ENCODE results near the gene CFAP46.
A peak's percentile ranks its signal among the peaks of the same experiment; 100 is the strongest.
"Not testable (repeated sequence)": the region's sequence is repeated elsewhere in the genome, so short reads cannot be mapped to it uniquely, and the experiment has no call there.

CFAP46 gene

DNA sequence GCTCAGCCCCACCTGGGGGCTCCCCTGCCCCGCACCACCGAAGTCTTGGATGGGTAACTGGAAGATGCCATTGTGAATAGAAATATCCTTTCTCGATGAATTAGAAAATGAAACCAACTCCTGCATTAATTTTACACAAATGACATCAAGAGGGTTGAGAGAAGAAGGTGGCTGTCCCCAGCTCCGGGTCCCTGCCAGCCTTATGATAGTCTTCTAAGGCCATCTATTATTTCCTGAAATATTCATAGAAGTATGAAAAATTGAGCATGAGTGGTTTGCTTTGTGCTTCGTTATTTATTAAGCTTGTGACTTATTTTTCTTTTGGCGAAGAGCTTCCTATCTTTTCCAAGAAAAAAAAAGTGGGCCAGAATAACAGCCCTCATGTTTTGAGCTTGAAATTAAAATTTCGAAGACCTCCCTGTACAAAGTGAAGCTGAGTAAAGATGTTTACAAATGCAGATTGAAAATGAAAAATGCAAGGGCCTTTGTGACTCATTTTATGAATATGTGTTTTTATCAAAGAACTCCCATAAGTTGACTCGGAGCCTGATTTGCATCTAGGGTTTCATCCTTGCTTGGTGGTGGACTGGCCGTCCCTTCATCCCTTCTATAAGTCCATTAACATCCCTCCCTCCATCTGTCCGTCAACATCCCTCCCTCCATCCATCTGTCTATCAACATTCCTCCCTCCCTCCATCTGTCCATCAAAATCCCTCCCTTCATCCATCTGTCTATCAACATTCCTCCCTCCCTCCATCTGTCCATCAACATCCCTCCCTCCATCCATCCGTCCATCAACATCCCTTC lies 20.5 kb upstream of the CFAP46 start:
- no peak for DNase-seq (ENCODE audit: low spot score)

DNA sequence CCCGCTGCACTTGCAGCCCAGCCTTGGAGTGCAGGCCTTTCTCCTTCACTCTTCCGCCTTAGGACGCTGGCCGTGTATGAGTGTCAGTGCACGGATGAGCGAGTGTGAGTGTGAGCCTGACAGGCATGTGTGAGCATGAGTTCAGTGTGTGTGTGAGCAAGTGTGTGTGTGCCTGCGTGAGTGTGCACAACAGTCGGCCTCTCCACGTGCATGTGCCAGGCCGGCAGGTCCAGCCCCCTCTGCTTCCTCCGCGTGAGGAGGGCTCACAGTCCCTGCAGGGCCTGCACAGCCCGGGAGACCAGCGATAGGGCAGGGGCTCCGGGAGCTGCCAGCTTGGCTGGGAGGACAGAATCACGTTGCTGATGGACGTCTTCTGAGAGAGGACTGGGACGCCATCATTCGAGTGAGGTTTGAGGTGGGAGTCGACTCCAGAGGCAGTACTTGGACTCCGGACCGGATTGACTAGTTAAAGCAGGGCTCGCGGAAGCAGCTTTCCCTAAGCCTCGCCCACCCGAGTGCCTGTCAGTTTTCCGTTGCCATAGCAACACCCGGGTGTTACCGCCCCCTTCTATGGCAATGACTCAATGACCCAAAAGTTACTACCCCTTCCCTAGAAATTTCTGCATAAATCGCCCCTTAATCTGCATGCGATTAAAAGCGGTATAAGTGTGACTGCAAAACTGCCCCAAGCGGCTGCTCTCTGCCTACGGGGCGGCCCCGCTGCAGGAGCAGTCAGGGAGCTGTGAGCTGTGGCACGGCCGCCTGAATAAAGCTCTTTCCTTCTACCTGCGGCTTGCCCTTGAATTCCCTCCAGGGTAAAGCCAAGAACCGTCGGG lies 19.6 kb upstream of the CFAP46 start:
- DNase-seq (ENCODE audit: low spot score) = peak; percentile 82

DNA sequence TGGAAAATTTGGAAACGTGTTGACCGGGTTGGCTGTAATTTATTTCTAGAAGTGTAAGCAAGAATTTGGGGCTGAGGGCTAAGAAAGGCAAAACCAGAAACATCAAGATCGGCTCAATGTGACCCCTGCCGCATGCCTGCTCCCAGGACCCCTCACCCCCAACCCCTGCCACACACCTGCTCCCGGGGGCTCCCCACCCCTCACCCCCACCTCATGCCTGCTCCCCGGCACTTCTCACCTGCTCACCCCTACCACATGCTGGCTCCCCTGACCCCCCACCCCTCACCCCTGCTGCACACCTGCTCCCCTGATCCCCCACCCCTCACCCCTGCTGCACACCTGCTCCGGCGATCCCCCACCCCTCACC lies 19.0 kb upstream of the CFAP46 start:
- DNase-seq (ENCODE audit: low spot score) = no peak

DNA sequence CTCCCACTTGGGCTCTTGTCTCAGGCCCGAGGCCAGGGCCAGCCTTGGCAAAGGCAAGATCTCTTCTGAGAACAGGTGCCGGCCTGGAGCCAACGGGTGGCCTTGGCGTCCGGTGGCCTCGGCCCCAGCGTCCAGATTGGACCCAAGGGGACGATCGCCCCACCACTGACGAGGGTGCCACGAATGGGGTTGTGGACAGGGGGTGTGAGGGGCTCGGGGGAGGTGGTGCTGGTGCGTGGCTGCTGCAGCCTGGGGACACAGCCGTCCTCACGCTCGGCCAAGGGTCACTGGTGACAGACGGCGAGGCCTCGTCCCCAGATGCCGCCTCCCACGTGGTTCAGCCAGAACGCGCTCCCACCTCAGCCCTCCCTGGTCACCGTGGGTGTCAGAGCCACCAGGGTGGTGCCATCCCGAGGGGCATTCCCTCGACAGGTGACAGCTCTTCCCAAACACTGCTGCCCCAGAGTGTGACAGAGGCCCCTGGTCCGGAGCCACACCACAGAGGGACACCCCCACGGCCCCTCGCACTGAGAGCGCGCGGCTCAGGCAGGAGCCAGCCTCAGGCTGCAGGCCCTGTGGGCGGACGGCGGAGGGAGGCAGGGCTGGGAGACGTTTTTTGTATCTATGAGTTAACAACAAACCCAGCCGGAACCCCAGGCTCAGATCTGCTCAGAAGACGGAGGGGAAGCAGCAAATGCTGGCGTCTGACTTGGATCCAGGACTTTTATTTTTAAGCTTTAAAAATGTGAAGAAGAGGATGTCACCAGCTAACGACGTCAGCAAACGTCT lies 18.5 kb upstream of the CFAP46 start:
- no peak for DNase-seq (ENCODE audit: low spot score)

DNA sequence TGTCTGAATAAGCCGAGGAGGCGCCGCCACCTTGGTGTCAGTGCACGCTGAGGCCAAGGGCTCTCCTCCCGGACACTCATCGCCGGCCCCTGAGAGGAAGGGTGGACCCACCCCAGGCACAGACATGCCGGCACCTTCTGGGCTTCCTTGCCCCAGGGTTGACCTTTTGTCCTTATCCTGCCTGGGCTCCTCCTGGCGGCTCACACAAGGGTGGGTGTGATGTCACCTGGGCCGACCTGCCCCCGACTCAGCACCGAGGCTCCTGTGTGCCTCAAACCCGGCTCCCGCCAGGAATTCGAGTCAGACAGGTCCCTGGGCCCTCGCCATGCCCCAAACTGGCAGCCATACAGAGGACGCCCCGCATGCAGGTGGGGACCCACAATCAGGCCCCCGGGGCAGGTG lies 17.7 kb upstream of the CFAP46 start:
- no peak for DNase-seq (ENCODE audit: low spot score)

DNA sequence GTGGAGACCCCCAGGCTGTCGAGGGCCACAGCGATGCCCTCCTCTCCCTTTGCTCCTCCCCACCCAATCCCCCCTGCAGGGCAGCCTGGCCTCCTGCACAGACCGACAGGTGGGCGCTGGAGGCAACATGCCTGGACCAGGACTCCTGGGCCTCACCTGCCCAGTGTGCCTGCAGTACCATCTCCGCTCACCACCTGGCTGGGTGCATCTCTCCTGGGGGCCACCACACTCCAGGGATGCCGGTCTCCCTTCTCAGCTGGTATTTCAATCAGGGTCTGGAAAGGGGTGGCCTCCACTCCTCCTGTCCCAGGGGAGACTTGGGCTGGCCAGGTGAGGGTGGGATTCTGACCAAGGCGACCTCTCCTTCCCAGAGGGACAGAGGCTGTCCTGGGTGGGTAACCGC lies 17.2 kb upstream of the CFAP46 start:
- no peak for DNase-seq (ENCODE audit: low spot score)

DNA sequence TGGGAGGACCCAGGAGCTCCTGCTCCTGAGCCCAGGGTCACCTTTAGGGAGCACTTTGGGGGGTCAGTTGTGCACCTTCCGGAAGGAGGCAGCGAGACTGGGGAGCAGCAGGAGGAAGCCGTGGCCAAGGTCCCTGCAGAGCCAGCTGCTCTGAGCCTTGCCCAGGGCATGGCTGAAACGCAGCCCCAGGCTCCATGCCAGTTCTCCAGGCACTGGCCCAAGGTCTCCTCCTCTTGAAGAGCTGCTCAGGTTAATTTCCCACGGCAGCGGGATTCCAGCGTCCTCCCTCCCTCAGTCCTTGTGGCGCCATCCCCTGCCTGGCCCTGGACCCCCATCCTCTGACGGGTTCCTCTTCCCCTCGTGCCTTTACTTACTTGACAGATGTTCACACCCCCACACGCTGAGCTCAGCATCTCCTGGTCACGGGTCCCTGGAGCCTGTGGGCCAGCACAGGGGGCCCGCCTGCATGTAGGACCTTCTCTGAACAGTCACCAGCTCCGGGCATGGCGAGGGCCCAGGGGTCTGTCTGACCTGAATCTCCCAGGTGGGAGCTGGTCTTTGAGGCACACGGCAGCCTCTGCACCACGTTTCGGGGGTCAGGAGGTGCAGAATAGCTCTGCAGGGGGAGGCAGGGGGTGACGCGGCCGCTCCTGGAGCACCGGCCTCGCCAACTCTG lies 16.7 kb upstream of the CFAP46 start:
- no peak for DNase-seq (ENCODE audit: low spot score)

DNA sequence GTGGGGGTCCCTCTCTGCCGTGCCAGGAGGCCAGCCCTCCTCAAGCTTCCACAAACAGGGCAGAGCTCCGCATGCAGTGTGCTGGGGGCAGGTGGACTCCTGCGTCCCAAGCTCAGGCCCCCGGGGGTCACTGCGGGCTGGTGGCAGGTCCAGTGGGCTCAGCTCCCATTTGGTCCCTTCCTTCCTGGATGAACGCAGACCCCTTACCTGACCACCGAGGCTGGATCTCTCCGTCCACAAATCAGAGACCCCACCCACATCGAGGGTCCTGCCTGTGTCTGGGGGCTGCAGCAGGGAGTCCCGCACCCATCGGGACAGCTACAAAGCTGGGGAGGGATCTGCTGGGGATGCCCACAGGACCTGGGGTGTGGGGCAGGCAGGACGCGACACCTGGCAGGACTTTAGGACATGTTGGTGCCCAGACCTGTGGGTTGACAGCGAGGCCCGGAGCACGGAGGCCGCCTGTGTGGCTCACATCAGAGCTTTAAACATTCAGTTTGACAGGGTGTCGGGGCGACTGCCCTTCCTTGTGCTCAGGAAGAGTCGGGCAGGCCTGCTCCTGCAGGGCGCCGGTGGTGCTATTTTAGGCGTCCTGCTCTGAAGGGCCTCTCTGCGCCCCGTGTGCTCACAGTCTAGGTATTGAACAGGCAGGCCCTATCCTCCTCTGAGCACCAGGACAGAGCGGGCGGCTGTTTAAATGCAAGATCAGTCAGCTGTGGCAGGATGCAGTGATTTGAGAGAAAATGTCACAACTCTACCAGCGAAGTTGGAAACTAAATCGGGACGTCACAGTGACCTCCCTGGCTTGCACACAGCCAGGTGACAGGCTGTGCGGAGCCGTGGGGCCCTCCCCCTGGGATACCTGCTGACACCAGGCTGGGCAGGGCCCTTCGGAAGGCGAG lies 15.9 kb upstream of the CFAP46 start:
- DNase-seq (ENCODE audit: low spot score) = no peak

DNA sequence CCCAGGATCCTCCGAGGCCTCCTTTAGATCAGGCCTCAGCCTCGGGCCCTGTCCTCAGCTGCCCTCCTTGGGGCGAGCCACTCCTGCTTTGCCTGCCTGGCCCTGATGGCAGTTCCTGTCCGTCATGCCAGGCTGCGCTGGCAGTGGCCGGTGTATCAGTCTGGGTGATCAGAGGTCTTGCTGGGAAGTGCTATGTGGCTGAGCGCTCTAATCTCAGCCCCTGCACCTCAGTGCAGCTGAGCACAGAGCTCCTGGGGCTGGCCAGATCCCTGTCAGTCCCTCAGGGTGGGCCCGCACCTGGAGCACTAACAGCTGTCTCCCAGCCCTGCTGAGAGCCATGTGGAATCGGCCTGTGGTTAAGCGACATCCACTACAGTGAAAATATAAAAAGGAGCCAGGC lies 14.8 kb upstream of the CFAP46 start:
- no peak for DNase-seq (ENCODE audit: low spot score)

DNA sequence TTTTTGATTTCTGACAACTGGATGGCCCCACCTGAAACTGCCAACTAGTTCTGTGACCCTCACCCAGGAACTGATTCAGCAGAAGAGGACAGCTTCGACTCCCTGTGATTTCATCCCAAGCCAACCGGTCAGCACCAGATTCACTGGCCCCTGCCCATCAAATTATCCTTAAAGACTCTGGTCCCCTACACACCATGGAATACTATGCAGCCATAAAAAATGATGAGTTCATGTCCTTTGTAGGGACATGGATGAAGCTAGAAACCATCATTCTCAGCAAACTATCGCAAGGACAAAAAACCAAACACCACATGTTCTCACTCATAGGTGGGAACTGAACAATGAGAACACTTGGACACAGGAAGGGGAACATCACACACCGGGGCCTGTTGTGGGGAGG lies 13.9 kb upstream of the CFAP46 start:
- not testable (repeated sequence) for DNase-seq (ENCODE audit: low spot score)

DNA sequence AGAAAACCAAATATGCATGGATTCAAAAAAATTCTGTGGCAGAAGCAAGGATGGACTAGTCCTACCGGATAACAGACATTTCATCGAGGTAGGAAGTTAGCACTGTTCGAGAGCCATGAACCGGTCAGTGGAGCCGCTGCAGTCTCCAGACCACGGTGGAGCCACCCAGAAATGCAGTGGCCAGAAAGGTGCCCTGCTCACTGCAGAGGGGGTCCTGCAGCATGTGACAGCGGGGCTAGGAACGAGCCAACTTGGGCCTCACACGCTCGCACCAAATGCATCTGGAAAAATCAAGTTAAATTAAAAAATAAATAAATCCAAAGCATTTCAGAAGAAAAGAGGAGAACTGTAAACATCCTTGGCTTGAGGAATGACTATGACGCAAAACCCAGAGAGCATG lies 13.1 kb upstream of the CFAP46 start:
- no peak for DNase-seq (ENCODE audit: low spot score)

DNA sequence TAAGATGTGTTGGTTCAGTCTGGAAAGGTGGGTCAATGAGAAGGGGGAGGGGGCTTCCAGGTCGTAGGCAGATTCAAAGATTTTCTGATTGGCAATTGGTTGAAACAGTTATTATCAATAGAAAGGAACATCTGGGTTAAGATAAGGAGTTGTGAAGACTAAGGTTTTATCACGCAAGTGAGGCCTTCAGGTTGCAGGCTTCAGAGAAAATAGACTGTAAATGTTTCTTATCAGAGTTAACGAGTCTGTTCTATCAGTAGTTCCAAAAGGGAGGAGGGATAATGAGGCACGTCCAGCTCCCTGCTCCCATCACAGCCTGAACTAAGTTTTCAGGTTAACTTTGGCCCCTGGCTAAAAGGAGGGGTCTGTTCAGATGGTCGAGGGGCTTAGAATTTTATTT lies 11.1 kb upstream of the CFAP46 start:
- DNase-seq (ENCODE audit: low spot score) = no peak

DNA sequence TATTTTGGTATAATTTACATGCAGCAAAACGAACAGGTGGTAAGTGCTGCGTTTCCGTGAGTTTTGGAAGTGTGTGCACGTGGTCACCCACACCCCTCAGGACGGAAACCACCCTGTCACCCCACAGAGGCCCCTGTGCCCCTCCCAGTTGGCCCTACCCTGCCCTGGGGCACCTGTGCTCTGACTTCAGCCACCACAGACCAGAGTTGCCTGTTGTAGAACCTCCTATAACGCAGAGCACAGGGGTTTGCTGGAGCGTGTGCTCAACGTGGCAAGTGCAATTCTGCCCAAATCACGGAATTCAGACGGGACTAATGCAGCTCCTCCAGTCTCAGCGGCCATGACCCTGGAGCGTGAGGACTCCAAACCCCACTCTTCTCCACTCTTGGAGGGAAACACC lies 9.6 kb upstream of the CFAP46 start:
- no peak for DNase-seq (ENCODE audit: low spot score)

DNA sequence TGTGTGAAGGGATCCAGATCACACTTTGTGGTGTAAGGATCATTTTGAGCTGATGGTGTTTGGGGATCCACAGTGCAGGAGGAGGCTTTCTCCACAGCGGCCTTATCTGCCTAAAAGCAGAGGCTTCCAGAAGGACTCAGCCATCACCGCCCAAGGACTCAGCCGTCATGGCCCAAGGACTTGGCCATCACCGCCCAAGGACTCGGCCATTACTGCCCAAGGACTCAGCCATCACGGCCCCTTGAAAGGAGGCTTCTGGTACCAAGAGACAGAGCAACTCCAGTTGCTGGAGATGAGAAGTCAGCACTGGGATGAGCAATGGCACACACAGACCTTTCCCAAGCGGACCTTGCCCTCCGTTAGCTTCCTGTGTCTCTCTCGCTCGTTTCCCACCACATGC lies 6.0 kb upstream of the CFAP46 start:
- no peak for DNase-seq (ENCODE audit: low spot score)

DNA sequence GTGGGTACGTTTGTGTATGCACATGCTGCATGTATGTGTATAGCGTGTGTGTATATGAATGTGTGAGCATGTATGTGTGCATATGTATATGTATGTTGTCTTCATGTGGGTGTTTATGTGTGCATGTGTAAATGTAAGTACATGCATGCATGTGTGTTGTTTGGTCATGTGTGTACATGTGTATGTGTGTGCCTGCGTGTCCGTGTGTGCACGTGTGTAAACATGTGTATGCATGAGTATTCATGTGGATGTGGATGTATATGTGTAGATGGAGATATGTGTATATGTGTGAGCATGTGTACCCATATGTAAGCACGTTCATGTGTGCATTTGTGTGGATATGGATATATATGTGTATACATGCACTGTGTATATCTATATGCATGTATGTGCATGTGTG lies 5.5 kb upstream of the CFAP46 start:
- no peak for DNase-seq (ENCODE audit: low spot score)

DNA sequence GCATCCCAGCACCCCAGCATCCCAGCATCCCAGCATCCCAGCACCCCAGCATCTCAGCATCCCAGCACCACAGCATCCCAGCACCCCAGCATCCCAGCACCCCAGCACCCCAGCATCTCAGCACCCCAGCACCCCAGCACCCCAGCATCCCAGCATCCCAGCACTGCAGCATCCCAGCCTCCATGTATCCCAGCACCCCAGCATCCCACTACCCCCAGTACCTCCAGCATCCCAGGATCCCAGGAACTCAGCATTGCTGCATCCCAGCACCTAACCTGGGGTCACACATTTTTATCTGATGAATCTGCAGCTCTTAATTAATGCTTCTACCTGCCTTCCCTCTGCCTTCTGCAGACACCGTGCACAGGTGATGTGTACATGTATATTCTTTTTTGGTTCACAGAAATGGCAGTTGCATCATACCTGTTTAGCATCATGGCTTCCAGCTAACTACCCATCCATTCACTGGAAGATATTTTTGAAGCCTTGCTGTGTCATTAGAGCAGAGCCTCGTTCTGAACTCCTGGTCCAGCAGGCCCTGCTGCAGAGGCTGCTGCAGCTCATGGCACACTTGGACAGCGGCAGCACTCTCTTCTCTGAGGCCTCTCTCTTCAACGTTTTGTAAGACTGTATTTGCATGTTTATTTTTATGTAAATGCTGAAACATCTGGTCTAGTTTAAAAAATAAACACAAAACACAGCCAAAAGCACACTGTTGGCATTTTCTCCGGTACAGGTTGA lies 4.6 kb upstream of the CFAP46 start:
- no peak for DNase-seq (ENCODE audit: low spot score)

DNA sequence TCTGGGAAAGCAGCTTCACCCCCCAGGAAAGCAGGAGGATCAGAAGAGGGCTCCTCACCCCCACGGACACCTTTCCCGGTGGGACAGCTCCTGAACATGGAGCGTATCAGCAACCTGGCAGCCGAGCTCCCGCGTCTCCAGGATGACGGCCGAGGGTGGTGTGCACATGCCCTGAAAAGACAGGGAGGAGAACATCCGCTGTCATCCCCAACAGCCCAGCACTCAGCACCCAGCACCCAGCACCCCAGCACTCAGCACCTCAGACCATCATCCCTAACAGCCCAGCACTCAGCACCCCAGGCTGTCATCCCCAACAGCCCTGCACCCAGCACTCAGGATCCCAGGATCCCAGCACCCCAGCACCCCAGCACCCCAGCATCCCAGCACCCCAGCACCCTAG lies 3.9 kb upstream of the CFAP46 start:
- no peak for DNase-seq (ENCODE audit: low spot score)

DNA sequence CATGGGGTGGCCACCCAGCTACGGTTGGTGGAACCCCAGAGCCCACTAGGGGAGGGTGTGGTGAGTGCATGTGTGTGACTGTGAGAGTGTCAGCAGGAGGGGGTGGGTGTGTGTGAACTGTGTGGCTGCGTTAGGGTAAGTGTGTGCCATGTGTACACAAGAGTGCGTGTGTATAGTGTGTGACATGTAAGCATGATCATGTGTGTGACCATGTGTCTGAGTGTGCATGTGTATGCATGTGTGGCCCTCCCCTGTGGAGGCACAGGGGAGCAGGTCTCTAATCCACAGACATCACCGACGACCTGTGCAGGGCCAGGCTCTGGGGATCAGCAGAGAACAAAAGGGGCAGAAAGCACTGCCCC lies 3.5 kb upstream of the CFAP46 start:
- DNase-seq (ENCODE audit: low spot score) = no peak

DNA sequence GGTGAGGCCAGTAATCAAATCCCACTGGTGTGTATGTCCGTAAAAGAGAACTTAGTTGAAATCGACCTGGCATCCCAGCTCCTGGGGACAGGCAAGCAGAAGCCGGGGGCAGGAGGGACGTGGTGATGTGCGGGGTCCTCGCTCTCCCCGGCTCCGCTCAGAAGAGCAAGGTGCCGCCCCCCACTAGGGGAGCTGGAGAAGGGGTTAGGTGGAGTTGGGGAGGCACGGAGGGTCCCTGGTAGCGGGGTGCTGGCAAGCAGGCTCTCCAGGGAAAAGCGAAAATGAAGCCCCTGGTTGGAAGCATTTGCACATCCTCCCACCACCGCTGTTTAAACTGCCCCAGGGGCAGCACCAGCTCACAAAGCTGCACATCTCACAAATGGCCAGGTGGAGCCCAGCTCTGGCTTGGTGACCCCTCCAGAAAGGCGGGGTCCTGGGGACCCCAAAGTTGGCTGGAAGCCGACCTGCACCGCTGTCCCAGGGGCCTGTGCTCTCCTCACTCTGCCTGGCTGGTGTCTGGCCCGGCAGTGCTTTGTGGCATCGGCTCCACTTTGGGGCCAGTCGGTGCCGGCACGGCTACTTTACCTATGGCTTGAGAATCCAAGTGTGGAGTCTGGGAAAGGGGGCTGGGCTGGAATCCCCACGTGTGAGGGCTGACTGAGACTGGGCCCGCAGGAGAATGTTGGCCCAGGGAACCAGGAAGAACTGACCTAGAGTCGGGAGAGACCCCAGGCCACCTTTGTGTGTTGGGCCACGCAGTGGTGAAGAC lies 2.9 kb upstream of the CFAP46 start:
- no peak for DNase-seq (ENCODE audit: low spot score)

DNA sequence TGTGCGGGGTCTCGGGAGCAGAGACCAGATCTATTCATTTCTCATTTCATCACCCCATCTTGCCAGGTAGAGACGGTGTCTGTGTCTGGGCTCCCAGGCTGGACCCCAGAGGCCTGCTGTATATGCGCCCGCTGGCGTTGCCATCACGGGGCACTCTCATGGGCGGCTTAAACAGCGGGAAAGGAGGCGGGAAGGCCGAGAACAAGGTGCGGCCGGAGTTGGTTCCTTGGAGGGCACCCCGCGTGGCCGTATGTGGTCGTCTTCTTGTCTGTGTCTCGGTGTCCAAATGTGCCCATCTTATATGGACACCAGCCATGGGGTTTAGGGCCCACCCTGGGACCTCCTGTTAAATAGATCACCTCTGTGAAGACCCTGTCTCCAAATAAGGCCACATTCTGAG lies 2.1 kb upstream of the CFAP46 start:
- DNase-seq (ENCODE audit: low spot score) = no peak

Measured in hepatic stellate cell (primary cell).